HepG2 (cell line): ENCODE data around the gene FOXD1. TPM values are rescaled to one million over a fixed set of nuclear protein-coding genes. Genes with fewer than 3 reads are reported as not detected.

ENCODE experiments used
- ATAC-seq: fragments of 200-7000 bp; cut with Tn5 transposase; 3 replicates; pipeline ENCODE4 v1.9.1; 2020; ENCODE audit warnings: mild to moderate bottlenecking, moderate library complexity
- BruUV-seq: library from RNA; stranded (reverse); fragments of 400-500 nt; replicated peaks from 2 replicates; lab custom pipeline; 2021; lab: Mats Ljungman, UMichigan
- CTCF ChIA-PET: fragments of 300-600 bp; formaldehyde crosslinking; extraction: SDS; loops from one replicate; lab custom pipeline; 2021; ENCODE audit warnings: low total read pairs, inconsistent platforms, low intra/inter-chr PET ratio; lab: Yijun Ruan, JAX
- POLR2A ChIA-PET: fragments of 350-600 bp; sonication (Branson Sonifier 250); formaldehyde crosslinking; loops from one replicate; lab custom pipeline; 2020; ENCODE audit warnings: antibody characterized with exemption, inconsistent platforms; lab: Yijun Ruan, JAX
- DNase-seq: peaks from one replicate; pipeline ENCODE4 v3.0.0-alpha.2; 2015; ENCODE audit warnings: low spot score
- FAIRE-seq: peaks from 3 replicates; lab custom pipeline; 2011; peaks lifted over from hg19 to GRCh38; lab: Jason Lieb, UNC
- H2AFZ ChIP-seq: one replicate; pipeline ENCODE4 v1.6.1; 2011; ENCODE audit warnings: low read length, inconsistent platforms
- H3K27ac ChIP-seq: fragments of 300-600 bp; 3 replicates; pipeline ENCODE4 v1.8.0; 2011; ENCODE audit warnings: mixed run types, mild to moderate bottlenecking, mixed read lengths, low read length, inconsistent platforms; ENCODE audit not compliant: insufficient read depth; ENCODE audit errors: extremely low read length
- H3K27me3 ChIP-seq, 2 experiments: fragments of 200-600 bp in 1 of 2; 2 replicates in 1 of 2; 3 replicates in 1 of 2; pipeline versions ENCODE4 v1.6.0 to v1.8.0; 2011; ENCODE audit warnings: low read length in 2 of 2, mild to moderate bottlenecking in 2 of 2, moderate library complexity in 2 of 2, inconsistent platforms in 1 of 2; ENCODE audit not compliant: insufficient read depth in 2 of 2, control insufficient read depth in 1 of 2
- H3K36me3 ChIP-seq, 2 experiments: fragments of 200-600 bp in 1 of 2; replicated peaks in 1 of 2; 2 replicates in 1 of 2; 3 replicates in 1 of 2; pipeline versions ENCODE4 v1.5.1 to v1.8.0; 2011; ENCODE audit warnings: low read length in 2 of 2, inconsistent platforms in 1 of 2; ENCODE audit not compliant: insufficient read depth in 2 of 2, control insufficient read depth in 1 of 2
- H3K4me1 ChIP-seq: 2 replicates; pipeline ENCODE4 v1.5.1; 2012; ENCODE audit warnings: low read length, inconsistent platforms; ENCODE audit not compliant: insufficient read depth
- H3K4me2 ChIP-seq: 2 replicates; pipeline ENCODE4 v1.6.0; 2011; ENCODE audit warnings: low read depth, low read length, inconsistent platforms
- H3K4me3 ChIP-seq, 3 experiments: fragments of 200-600 bp in 1 of 3; sonication (generic), shearing (Covaris generic) in 1 of 3; replicated peaks in 1 of 3; 2 replicates each; pipeline ENCODE4 v1.5.1; 2011 to 2016; ENCODE audit warnings: low read length in 3 of 3, inconsistent platforms in 2 of 3, low read depth in 2 of 3, mild to moderate bottlenecking in 2 of 3, control low read depth in 1 of 3, mixed read lengths in 1 of 3; ENCODE audit not compliant: insufficient read depth in 1 of 3
- H3K79me2 ChIP-seq: one replicate; pipeline ENCODE4 v1.6.1; 2011; ENCODE audit warnings: low read length, inconsistent platforms; ENCODE audit not compliant: insufficient read depth
- H3K9ac ChIP-seq: 2 replicates; pipeline ENCODE4 v1.6.0; 2011; ENCODE audit warnings: mild to moderate bottlenecking, low read depth, low read length, inconsistent platforms; ENCODE audit not compliant: insufficient read depth
- H3K9me3 ChIP-seq: 2 replicates; pipeline ENCODE4 v1.5.1; 2012; ENCODE audit warnings: mild to moderate bottlenecking, low read length
- H4K20me1 ChIP-seq: 2 replicates; pipeline ENCODE4 v1.6.0; 2011; ENCODE audit warnings: inconsistent platforms, mild to moderate bottlenecking, low read length, moderate library complexity; ENCODE audit not compliant: insufficient read depth
- DPF2 ChIP-seq: sonication (generic); formaldehyde crosslinking; IDR thresholded peaks from 2 replicates; pipeline ENCODE4 v1.4.0; 2020; ENCODE audit warnings: mild to moderate bottlenecking, low read depth, missing genetic modification reagents, borderline replicate concordance
- FOSL1 ChIP-seq: sonication (generic); formaldehyde crosslinking; IDR thresholded peaks from 2 replicates; pipeline ENCODE4 v1.9.0; 2021; ENCODE audit warnings: missing genetic modification reagents, borderline replicate concordance
- JUN ChIP-seq: sonication (generic); formaldehyde crosslinking; IDR thresholded peaks from 2 replicates; pipeline ENCODE4 v1.4.0; 2020; ENCODE audit warnings: mild to moderate bottlenecking, missing genetic modification reagents
- KDM1A ChIP-seq: IDR thresholded peaks from 2 replicates; pipeline ENCODE4 v1.6.1; 2016; ENCODE audit warnings: missing compliant biosample characterization
- KDM6A ChIP-seq: IDR thresholded peaks from 2 replicates; pipeline ENCODE4 v1.6.1; 2016; ENCODE audit warnings: low read depth
- MAFF ChIP-seq: IDR thresholded peaks from 2 replicates; pipeline ENCODE4 v1.6.1; 2011; ENCODE audit warnings: low read depth, low read length, improper control_type of control experiment
- NKX3-1 ChIP-seq: sonication (generic); formaldehyde crosslinking; IDR thresholded peaks from 2 replicates; pipeline ENCODE4 v1.5.0; 2020; ENCODE audit warnings: missing genetic modification reagents
- PHB2 ChIP-seq: fragments of 450-650 bp; IDR thresholded peaks from 2 replicates; pipeline ENCODE4 v1.6.1; 2018; ENCODE audit not compliant: partially characterized antibody
- WIZ ChIP-seq: sonication (generic); formaldehyde crosslinking; IDR thresholded peaks from 2 replicates; pipeline ENCODE4 v1.5.1; 2020; ENCODE audit warnings: mild to moderate bottlenecking, missing genetic modification reagents
- ZFP37 ChIP-seq: sonication (generic); formaldehyde crosslinking; IDR thresholded peaks from 2 replicates; pipeline ENCODE4 v1.4.0; 2020; ENCODE audit warnings: missing genetic modification reagents, borderline replicate concordance
- ZNF296 ChIP-seq: sonication (generic); formaldehyde crosslinking; conservative IDR thresholded peaks from 2 replicates; pipeline ENCODE4 v1.5.0; 2020; ENCODE audit warnings: mild to moderate bottlenecking, missing genetic modification reagents
- ZNF501 ChIP-seq: sonication (generic); formaldehyde crosslinking; IDR thresholded peaks from 2 replicates; pipeline ENCODE4 v1.5.1; 2020; ENCODE audit warnings: mild to moderate bottlenecking, moderate library complexity, missing genetic modification reagents
- ZNF775 ChIP-seq: sonication (generic); formaldehyde crosslinking; IDR thresholded peaks from 2 replicates; pipeline ENCODE4 v1.4.0; 2020; ENCODE audit warnings: missing genetic modification reagents, mild to moderate bottlenecking, moderate library complexity, borderline replicate concordance
- WGBS: methylation state at CpG from one replicate; pipeline ENCODE4 v1.1.6; 2017; ENCODE audit warnings: low lambda C conversion rate; 5-methylcytosine and 5-hydroxymethylcytosine counted together
- in situ Hi-C: cut with HindIII; loops from 2 replicates; pipeline ENCODE4 v1.10.0; 2017; ENCODE audit warnings: low pct_unique_long_range_greater_than_20kb; ENCODE audit not compliant: extremely low pct_ligation_motif_present
- intact Hi-C: fragments of 100-400 bp; cut with micrococcal nuclease; formaldehyde crosslinking; loops from one replicate; pipeline ENCODE4 v1.10.0; 2022; ENCODE audit not compliant: unreplicated experiment
- polyA plus RNA-seq, 8 experiments: library from polyadenylated mRNA; depleted of rRNA in 3 of 8; stranded (reverse) in 7 of 8; unstranded in 1 of 8; fragments of >200 nt; fragmentation: Illumina TruSeq in 4 of 8; extraction: Trizol in 4 of 8; gene quantifications; 2 replicates each; pipeline versions ENCODE4 v1.2.1 to v1.2.3, GENCODE V29; 2011 to 2016; ENCODE audit warnings: low read depth in 4 of 8, missing spikeins in 1 of 8, mixed read lengths in 1 of 8; ENCODE audit not compliant: insufficient read depth in 1 of 8
- total RNA-seq, 5 experiments: library from RNA; depleted of rRNA; stranded (reverse); fragments of >200 nt; fragmentation: Illumina TruSeq; extraction: Trizol; gene quantifications; 2 replicates each; pipeline ENCODE4 v1.2.3, GENCODE V29; 2016; ENCODE audit warnings: low read depth in 1 of 5
- TF ChIP-seq, protein P1 (sequence below): sonication (generic); formaldehyde crosslinking; IDR thresholded peaks from 2 replicates; pipeline ENCODE4 v1.8.1; 2023; ENCODE audit warnings: mild to moderate bottlenecking, missing genetic modification reagents, borderline replicate concordance
- TF ChIP-seq, protein P2 (sequence below): fragments of 450-650 bp; IDR thresholded peaks from 2 replicates; pipeline ENCODE4 v1.6.1; 2017; ENCODE audit warnings: mild to moderate bottlenecking

Gene FOXD1
- total and polyA plus RNA-seq, 2 of the 13 experiments (the other 11 are each of a cell fraction or from before 2014, with no cell fraction given) = 0.04 to 0.05 TPM

DNA sequence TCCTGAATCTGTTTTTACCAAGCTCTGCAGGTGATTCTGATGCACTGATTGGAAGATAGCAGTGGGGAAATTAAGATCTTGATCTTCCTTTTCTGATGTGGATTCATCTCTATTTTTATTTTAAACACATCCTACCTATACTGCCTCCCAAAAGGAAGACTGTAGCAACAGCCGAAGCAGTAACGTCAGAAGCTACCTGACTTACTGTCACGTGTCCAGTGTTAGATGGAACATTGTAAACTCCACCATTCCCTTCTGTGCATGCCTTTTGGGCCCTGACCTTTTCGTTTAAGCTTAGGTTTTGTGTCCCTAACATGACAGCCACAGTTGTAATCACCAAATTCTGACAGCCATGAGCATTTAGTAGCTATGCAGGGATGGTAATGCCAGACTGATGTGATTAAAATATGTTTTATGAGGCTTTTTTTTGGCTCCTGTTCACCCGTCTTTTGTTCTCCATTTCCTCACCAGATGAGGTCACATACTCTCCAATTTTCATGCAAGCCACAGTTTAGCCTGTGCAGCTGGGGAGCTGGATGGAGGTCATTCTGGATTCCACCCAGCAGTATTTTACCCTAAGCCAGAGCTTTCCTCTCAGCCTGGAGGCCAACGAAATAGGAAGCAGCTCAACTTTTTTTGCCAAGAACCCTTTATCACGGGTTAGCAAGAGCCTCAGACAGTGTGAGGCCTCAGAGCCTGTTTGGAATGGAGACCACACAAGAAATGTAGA, 15.6 kb upstream of the FOXD1 start:
- POLR2A ChIA-PET = interaction anchor here (1.3 kb wide), 1 partner anchor 34 kb away, joined by 4 read pairs; the partner anchor contains the start of gene BTF3
- in situ Hi-C loops = no loop called here
- no peak for ATAC-seq

More for the DNA sequence above, 15.6 kb upstream of the FOXD1 start:
- FAIRE-seq (no peak), DNase-seq (no peak)
- Histone ChIP-seq H3K9me3 (no peaks in the 10 kb centered on the region), H2AFZ (no peak overlapping the region), H3K4me3 (no peak overlapping the region), H3K79me2 (no peaks in the 10 kb centered on the region), H4K20me1 (no peaks in the 10 kb centered on the region), H3K4me2 (no peak overlapping the region), H3K27me3 (peaks cover 2 to 34% of the 10 kb centered on the region in 2 experiments; a peak in 3 of 5 replicates), H3K9ac (no peak overlapping the region), H3K27ac (no peak overlapping the region), H3K4me1 (no peaks in the 10 kb centered on the region), H3K36me3 (no peaks in the 10 kb centered on the region)
- no peak for TF ChIP-seq WIZ (CRISPR knock-in tag)
- TF ChIP-seq, protein P1, sequence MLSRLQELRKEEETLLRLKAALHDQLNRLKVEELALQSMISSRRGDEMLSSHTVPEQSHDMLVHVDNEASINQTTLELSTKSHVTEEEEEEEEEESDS = no peak
- no peak for TF ChIP-seq KDM6A (CRISPR knock-in tag)
- no peak for TF ChIP-seq ZNF296 (CRISPR knock-in tag)
- TF ChIP-seq DPF2 = no peak
- TF ChIP-seq, protein P2, sequence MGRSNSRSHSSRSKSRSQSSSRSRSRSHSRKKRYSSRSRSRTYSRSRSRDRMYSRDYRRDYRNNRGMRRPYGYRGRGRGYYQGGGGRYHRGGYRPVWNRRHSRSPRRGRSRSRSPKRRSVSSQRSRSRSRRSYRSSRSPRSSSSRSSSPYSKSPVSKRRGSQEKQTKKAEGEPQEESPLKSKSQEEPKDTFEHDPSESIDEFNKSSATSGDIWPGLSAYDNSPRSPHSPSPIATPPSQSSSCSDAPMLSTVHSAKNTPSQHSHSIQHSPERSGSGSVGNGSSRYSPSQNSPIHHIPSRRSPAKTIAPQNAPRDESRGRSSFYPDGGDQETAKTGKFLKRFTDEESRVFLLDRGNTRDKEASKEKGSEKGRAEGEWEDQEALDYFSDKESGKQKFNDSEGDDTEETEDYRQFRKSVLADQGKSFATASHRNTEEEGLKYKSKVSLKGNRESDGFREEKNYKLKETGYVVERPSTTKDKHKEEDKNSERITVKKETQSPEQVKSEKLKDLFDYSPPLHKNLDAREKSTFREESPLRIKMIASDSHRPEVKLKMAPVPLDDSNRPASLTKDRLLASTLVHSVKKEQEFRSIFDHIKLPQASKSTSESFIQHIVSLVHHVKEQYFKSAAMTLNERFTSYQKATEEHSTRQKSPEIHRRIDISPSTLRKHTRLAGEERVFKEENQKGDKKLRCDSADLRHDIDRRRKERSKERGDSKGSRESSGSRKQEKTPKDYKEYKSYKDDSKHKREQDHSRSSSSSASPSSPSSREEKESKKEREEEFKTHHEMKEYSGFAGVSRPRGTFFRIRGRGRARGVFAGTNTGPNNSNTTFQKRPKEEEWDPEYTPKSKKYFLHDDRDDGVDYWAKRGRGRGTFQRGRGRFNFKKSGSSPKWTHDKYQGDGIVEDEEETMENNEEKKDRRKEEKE = no peak
- no peak for TF ChIP-seq NKX3-1
- TF ChIP-seq KDM1A (CRISPR knock-in tag) = no peak
- TF ChIP-seq ZNF775 (CRISPR knock-in tag) = no peak
- TF ChIP-seq MAFF = no peak
- TF ChIP-seq PHB2 = no peak
- no peak for TF ChIP-seq FOSL1
- TF ChIP-seq ZNF501 = no peak
- TF ChIP-seq JUN = no peak
- TF ChIP-seq ZFP37 = no peak
- intact Hi-C loops = no loop called here
- under 1% methylated on average over 7 of the region's 7 CpGs for WGBS
- BruUV-seq = no TSS peak
- CTCF ChIA-PET = no interaction called here
